Large intestine (tissue), 1 donor: Measurements from ENCODE around the gene RAB3B. TPM values are rescaled to one million over a fixed set of nuclear protein-coding genes. Genes with fewer than 3 reads are reported as not detected.

Experiments used
- polyA plus RNA-seq: library from polyadenylated mRNA; unstranded; fragments of 120-200 nt; gene quantifications from one replicate; pipeline ENCODE4 v1.2.1, GENCODE V29; 2013

The RAB3B gene
- polyA plus RNA-seq, 1 donor: 4.1 TPM

Other genes starting within 250 kb of the RAB3B start
- gene NRDC, start 112.0 kb downstream of the RAB3B start, polyA plus RNA-seq: 97.3 TPM
- gene KTI12, start 43.1 kb upstream of the RAB3B start, polyA plus RNA-seq: 7.4 TPM
- gene TXNDC12, start 64.5 kb upstream of the RAB3B start, polyA plus RNA-seq: 39.9 TPM
- 39.6 TPM for gene BTF3L4, start 65.6 kb upstream of the RAB3B start, polyA plus RNA-seq
- gene ZFYVE9, start 151.4 kb upstream of the RAB3B start, polyA plus RNA-seq: 14.5 TPM